Measurements from ENCODE around the gene MCOLN3.

- TF ChIP-seq CTCF (IDR thresholded peaks at IDR 0.05; ENCODE audit: low read depth, low read length) (no peak), POLR2A (IDR thresholded peaks at IDR 0.05; ENCODE audit: extremely low read depth, insufficient read length) (no peak), MAX (IDR thresholded peaks at IDR 0.05; ENCODE audit: low read depth, low read length) (no peak)
Measured at GRCh38 chr1:85041793-85042192, 6.5 kb downstream of the MCOLN3 start.
